CD14-positive monocyte (primary cell): ENCODE data around the gene ITGA11. TPM values are rescaled to one million over a fixed set of nuclear protein-coding genes. Genes with fewer than 3 reads are reported as not detected.

ENCODE experiments used
- DNase-seq, 3 donors: peaks; one replicate each; pipeline ENCODE4 v3.0.0-alpha.2; 2011 to 2022
- H2AFZ ChIP-seq: 2 replicates; pipeline ENCODE4 v1.6.0; 2012; ENCODE audit warnings: mild to moderate bottlenecking, low read depth, low read length, inconsistent platforms; ENCODE audit not compliant: insufficient read depth, poor library complexity, severe bottlenecking
- H3K27ac ChIP-seq, 2 donors: 1 replicate in 1 of 2; 2 replicates in 1 of 2; pipeline ENCODE4 v1.5.1; 2012 to 2013; ENCODE audit warnings: low read length in 2 of 2, control low read depth in 1 of 2, inconsistent platforms in 1 of 2, low read depth in 1 of 2, mild to moderate bottlenecking in 1 of 2
- H3K27me3 ChIP-seq, 2 donors: one replicate each; pipeline versions ENCODE4 v1.6.0 to v1.6.1; 2011 to 2013; ENCODE audit warnings: low read length in 2 of 2; ENCODE audit not compliant: control insufficient read depth in 2 of 2, insufficient read depth in 2 of 2
- H3K36me3 ChIP-seq, 2 donors: replicated peaks in 1 of 2; 1 replicate in 1 of 2; 2 replicates in 1 of 2; pipeline versions ENCODE4 v1.5.1 to v1.6.1; 2012 to 2013; ENCODE audit warnings: low read length in 2 of 2, control low read depth in 1 of 2, inconsistent platforms in 1 of 2, mild to moderate bottlenecking in 1 of 2; ENCODE audit not compliant: insufficient read depth in 2 of 2, control insufficient read depth in 1 of 2
- H3K4me1 ChIP-seq, 2 donors: 1 replicate in 1 of 2; 2 replicates in 1 of 2; pipeline versions ENCODE4 v1.5.1 to v1.6.1; 2012 to 2013; ENCODE audit warnings: low read length in 2 of 2, control low read depth in 1 of 2, inconsistent platforms in 1 of 2, mild to moderate bottlenecking in 1 of 2, moderate library complexity in 1 of 2; ENCODE audit not compliant: insufficient read depth in 2 of 2, control insufficient read depth in 1 of 2
- H3K4me2 ChIP-seq: replicated peaks from 2 replicates; pipeline ENCODE3; 2012; ENCODE audit warnings: low read length, moderate library complexity, mild to moderate bottlenecking; ENCODE audit not compliant: poor library complexity, severe bottlenecking; ENCODE audit errors: extremely low read depth
- H3K4me3 ChIP-seq, 3 experiments: fragments of 200-600 bp in 1 of 3; sonication (generic) in 1 of 3; replicated peaks in 1 of 3; 1 replicate in 2 of 3; 2 replicates in 1 of 3; pipeline ENCODE4 v1.5.1; 2011 to 2013; ENCODE audit warnings: low read length in 3 of 3, mild to moderate bottlenecking in 3 of 3, control low read depth in 2 of 3, low read depth in 2 of 3, inconsistent platforms in 1 of 3, moderate library complexity in 1 of 3
- H3K79me2 ChIP-seq: 2 replicates; pipeline ENCODE4 v1.6.0; 2012; ENCODE audit warnings: mild to moderate bottlenecking, control low read depth, inconsistent platforms, low read length, moderate library complexity; ENCODE audit not compliant: insufficient read depth
- H3K9ac ChIP-seq: 2 replicates; pipeline ENCODE4 v1.6.0; 2017; ENCODE audit warnings: low read length, mild to moderate bottlenecking; ENCODE audit not compliant: insufficient read depth, poor library complexity, severe bottlenecking
- H3K9me3 ChIP-seq, 2 donors: replicated peaks in 1 of 2; 1 replicate in 1 of 2; 2 replicates in 1 of 2; pipeline versions ENCODE4 v1.5.1 to v1.6.1; 2012 to 2013; ENCODE audit warnings: low read length in 2 of 2, control low read depth in 1 of 2; ENCODE audit not compliant: control insufficient read depth in 1 of 2, insufficient read depth in 1 of 2
- H4K20me1 ChIP-seq: 2 replicates; pipeline ENCODE4 v1.6.0; 2012; ENCODE audit warnings: mild to moderate bottlenecking, low read length, control low read depth, moderate library complexity; ENCODE audit not compliant: insufficient read depth
- H3K27ac Mint-ChIP-seq, 7 donors: one replicate each; pipeline ENCODE4 v1.8.0; 2020; ENCODE audit warnings: mild to moderate bottlenecking in 7 of 7, mixed read lengths in 7 of 7, moderate library complexity in 6 of 7, inconsistent platforms in 2 of 7
- H3K27me3 Mint-ChIP-seq, 3 donors: one replicate each; pipeline ENCODE4 v1.8.0; 2021 to 2022; ENCODE audit warnings: low read depth in 3 of 3, mild to moderate bottlenecking in 3 of 3, mixed read lengths in 3 of 3, moderate library complexity in 3 of 3, inconsistent platforms in 1 of 3
- H3K36me3 Mint-ChIP-seq, 2 donors: one replicate each; pipeline ENCODE4 v1.8.0; 2020; ENCODE audit warnings: mixed read lengths in 2 of 2, inconsistent platforms in 1 of 2, mild to moderate bottlenecking in 1 of 2
- H3K4me1 Mint-ChIP-seq: one replicate; pipeline ENCODE4 v1.8.0; 2020; ENCODE audit warnings: mild to moderate bottlenecking, mixed read lengths
- H3K4me3 Mint-ChIP-seq, 2 donors: one replicate each; pipeline ENCODE4 v1.8.0; 2020; ENCODE audit warnings: mild to moderate bottlenecking in 2 of 2, mixed read lengths in 2 of 2, moderate library complexity in 1 of 2
- H3K9me3 Mint-ChIP-seq, 7 donors: one replicate each; pipeline ENCODE4 v1.8.0; 2020 to 2022; ENCODE audit warnings: mixed read lengths in 7 of 7, mild to moderate bottlenecking in 6 of 7, moderate library complexity in 6 of 7, inconsistent platforms in 2 of 7
- WGBS: methylation state at CpG from one replicate; pipeline ENCODE4 v1.1.5; 2013; ENCODE audit warnings: missing lambda C conversion rate; ENCODE audit not compliant: insufficient coverage; 5-methylcytosine and 5-hydroxymethylcytosine counted together
- intact Hi-C, 2 donors: fragments of 100-400 bp; cut with micrococcal nuclease; formaldehyde crosslinking; loops; one replicate each; pipeline versions ENCODE4 v1.15.0 to v1.15.1; 2023
- polyA plus RNA-seq, 3 donors: library from polyadenylated mRNA; depleted of rRNA in 1 of 3; unstranded in 2 of 3; stranded (reverse) in 1 of 3; fragments of 300-500 nt in 2 of 3; fragments of >200 nt in 1 of 3; fragmentation: Illumina TruSeq in 2 of 3; gene quantifications; 1 replicate in 2 of 3; 2 replicates in 1 of 3; pipeline ENCODE4 v1.2.3, GENCODE V29; 2012 to 2021
- TF ChIP-seq, protein P1 (sequence below): fragments of 200-600 bp; IDR thresholded peaks from one replicate; pipeline ENCODE4 v1.8.0; 2022; ENCODE audit warnings: antibody characterized with exemption, mild to moderate bottlenecking

The ITGA11 gene
- polyA plus RNA-seq, 3 donors, result under 0.01 to 0.01 TPM; not detected in 1

DNA sequence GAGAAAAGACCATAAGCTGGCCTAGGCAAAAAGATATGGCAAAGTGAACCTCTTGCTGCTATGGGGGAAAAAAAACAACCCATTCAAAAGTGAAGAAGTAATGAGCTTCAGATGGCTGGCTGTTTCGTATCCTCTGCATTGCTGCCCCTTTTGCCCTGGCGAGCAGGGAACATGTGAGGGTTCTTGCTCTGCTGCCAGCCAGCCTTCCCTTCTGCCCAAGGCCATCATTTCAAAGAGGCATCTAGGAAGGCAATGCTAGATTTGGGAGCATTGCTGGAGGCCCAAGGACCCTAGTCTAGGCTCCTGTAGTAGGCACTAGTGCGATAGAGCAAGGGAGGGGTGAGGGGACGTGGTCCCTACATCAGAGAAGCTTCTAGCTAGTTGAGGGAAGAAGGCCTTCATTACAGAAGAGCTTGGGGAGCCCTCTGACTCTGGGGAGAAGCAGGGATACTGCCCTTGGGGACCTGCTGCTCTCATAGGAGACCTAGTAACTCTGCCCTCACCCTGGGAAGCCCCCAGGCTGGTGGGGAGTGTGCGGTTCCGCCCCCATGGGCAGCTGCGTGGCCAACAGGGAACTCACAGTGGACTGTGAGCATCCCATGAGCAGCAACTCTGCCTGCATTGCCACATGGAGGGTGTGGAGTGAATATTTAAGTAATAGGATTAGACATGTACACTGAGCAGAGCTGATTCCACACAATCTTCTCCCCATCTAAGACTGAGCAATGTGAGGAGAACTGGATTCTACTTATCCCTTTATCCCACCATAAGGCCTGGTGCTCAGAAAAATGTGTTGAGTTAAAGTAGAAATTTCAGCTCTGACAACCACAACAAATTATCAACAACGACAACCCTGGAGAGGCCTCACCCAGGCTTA is 21.3 kb downstream of the ITGA11 start:
- Histone ChIP-seq H3K4me2 (no peak overlapping the region), H3K9me3 (no peaks in the 10 kb centered on the region), H3K4me1 (no peaks in the 10 kb centered on the region), H3K79me2 (no peaks in the 10 kb centered on the region), H2AFZ (no peak overlapping the region), H4K20me1 (no peaks in the 10 kb centered on the region), H3K27me3 (no peaks in the 10 kb centered on the region), H3K36me3 (no peaks in the 10 kb centered on the region), H3K4me3 (no peak overlapping the region), H3K9ac (no peak overlapping the region), H3K27ac (no peak overlapping the region)
- TF ChIP-seq, protein P1, sequence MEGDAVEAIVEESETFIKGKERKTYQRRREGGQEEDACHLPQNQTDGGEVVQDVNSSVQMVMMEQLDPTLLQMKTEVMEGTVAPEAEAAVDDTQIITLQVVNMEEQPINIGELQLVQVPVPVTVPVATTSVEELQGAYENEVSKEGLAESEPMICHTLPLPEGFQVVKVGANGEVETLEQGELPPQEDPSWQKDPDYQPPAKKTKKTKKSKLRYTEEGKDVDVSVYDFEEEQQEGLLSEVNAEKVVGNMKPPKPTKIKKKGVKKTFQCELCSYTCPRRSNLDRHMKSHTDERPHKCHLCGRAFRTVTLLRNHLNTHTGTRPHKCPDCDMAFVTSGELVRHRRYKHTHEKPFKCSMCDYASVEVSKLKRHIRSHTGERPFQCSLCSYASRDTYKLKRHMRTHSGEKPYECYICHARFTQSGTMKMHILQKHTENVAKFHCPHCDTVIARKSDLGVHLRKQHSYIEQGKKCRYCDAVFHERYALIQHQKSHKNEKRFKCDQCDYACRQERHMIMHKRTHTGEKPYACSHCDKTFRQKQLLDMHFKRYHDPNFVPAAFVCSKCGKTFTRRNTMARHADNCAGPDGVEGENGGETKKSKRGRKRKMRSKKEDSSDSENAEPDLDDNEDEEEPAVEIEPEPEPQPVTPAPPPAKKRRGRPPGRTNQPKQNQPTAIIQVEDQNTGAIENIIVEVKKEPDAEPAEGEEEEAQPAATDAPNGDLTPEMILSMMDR, result no peak
- Mint-ChIP-seq H3K27me3 (peaks cover 0 to 7% (median 2%) of the 10 kb centered on the region in 3 donors), H3K27ac (no peak overlapping the region), H3K4me1 (no peaks in the 10 kb centered on the region), H3K9me3 (no peaks in the 10 kb centered on the region), H3K4me3 (no peak overlapping the region), H3K36me3 (no peaks in the 10 kb centered on the region)
- intact Hi-C loops, result no loop called here
- WGBS, result 95% methylated on average over 3 of the region's 8 CpGs
- DNase-seq, result no peak

DNA sequence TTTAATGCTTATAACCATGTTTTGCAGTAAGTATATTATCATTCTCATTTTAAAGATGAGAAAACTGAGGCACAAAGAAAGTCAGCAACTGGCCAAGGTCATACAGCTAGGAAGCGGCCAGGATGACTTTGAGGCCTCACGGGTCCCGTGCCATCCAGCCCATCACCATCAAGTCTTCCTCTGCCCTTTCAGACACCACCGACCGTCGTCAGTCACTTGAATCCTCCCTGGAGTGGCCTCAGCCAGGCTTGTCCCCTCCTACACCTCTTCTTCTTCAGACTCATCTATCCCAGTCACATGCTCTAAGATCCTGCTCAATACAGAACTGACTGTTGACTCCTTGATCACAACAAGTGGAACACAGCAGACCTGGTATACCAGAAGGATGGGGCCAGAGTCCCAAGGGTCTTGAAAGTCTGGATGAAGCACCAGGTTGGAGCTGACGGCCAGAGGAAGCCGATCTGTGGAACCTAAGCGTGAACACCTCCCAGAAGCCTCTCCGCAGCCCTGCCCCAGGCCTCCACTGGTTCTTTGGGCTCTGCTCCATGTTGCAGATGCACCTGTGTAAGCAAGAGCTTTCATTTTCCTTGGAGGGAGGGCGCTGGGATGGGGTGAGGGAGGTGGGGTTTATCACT is 22.1 kb downstream of the ITGA11 start:
- Histone ChIP-seq H3K4me2 (no peak overlapping the region), H3K9ac (no peak overlapping the region), H3K4me3 (no peak overlapping the region), H3K36me3 (no peaks in the 10 kb centered on the region), H4K20me1 (no peaks in the 10 kb centered on the region), H3K79me2 (no peaks in the 10 kb centered on the region), H3K27ac (no peak overlapping the region), H2AFZ (no peak overlapping the region), H3K9me3 (no peaks in the 10 kb centered on the region), H3K27me3 (no peaks in the 10 kb centered on the region), H3K4me1 (no peaks in the 10 kb centered on the region)
- no peak overlapping the region for H3K4me3 Mint-ChIP-seq
- intact Hi-C loops, result no loop called here
- no peak overlapping the region for H3K27ac Mint-ChIP-seq
- no peak for DNase-seq
- H3K36me3 Mint-ChIP-seq, result no peaks in the 10 kb centered on the region
- no peaks in the 10 kb centered on the region for H3K9me3 Mint-ChIP-seq
- WGBS, result 94% methylated on average over 10 of the region's 11 CpGs
- peaks cover 0 to 5% (median 2%) of the 10 kb centered on the region in 3 donors for H3K27me3 Mint-ChIP-seq
- no peaks in the 10 kb centered on the region for H3K4me1 Mint-ChIP-seq
- TF ChIP-seq, protein P1, result no peak
